Measurements from ENCODE around the gene CENPN. TPM values are rescaled to one million over a fixed set of nuclear protein-coding genes. Genes with fewer than 3 reads are reported as not detected.

The CENPN gene
- total and polyA plus RNA-seq, 2 of the 8 experiments (the other 6 are each of a cell fraction or from before 2014, with no cell fraction given) = 32.8 to 67.0 TPM

GRCh38 chr16:80991792-80992430 is 15.1 kb upstream of the CENPN start:
- no peak overlapping the region for H2BK20ac ChIP-seq (ENCODE audit: low read length)
- no peak overlapping the region for H2BK12ac ChIP-seq (ENCODE audit: low read depth, low read length)
- no peaks in the 10 kb centered on the region for H3K23me2 ChIP-seq (ENCODE audit: low read depth, low read length)
- H4K91ac ChIP-seq (replicated peaks; ENCODE audit: insufficient read length, low read length) = no peak overlapping the region
- H3K9me3 ChIP-seq (ENCODE audit: insufficient read depth in 2 of 2, low read depth in 1 of 2, low read length in 1 of 2) = no peaks in the 10 kb centered on the region
- H4K8ac ChIP-seq (ENCODE audit: extremely low read depth, insufficient read depth, low read length) = no peak overlapping the region
- no peak overlapping the region for H2AFZ ChIP-seq (ENCODE audit: low read length)
- FAIRE-seq = no peak
- CTCF ChIA-PET (ENCODE audit: partially characterized antibody) = interaction anchor here (1.2 to 10.6 kb wide), 5 partner anchors 11 to 67 kb away, joined by 3 to 83 read pairs (median 5); no protein-coding TSS in a partner anchor
- H3K4me2 ChIP-seq (ENCODE audit: insufficient read depth in 1 of 2, low read depth in 2 of 2, low read length in 2 of 2) = no peak overlapping the region
- H3K4me3 ChIP-seq (ENCODE audit: extremely low read depth in 1 of 4, insufficient read depth in 2 of 4, low read depth in 3 of 4, low read length in 4 of 4) = no peak overlapping the region
- H2BK5ac ChIP-seq (ENCODE audit: low read depth, low read length) = no peak overlapping the region
- no peak overlapping the region for H3K9ac ChIP-seq (replicated peaks in 1 of 4; ENCODE audit: extremely low read depth in 1 of 4, low read depth in 3 of 4, low read length in 3 of 4)
- H3K79me1 ChIP-seq (ENCODE audit: low read depth, low read length) = no peaks in the 10 kb centered on the region; the same call in 1 of the 2 replicates
- H3K36me3 ChIP-seq (ENCODE audit: control insufficient read depth in 2 of 4, insufficient read depth in 4 of 4, low read length in 3 of 4) = no peaks in the 10 kb centered on the region
- H2AK5ac ChIP-seq (ENCODE audit: low read depth, low read length) = no peak overlapping the region
- 58% methylated on average over 6 of the region's 6 CpGs; no CpG with 5 or more reads in 1 of the 2 experiments for WGBS, 2 experiments (ENCODE audit: extremely low coverage in 1 of 2, insufficient coverage in 1 of 2, insufficient read length in 1 of 2, insufficient replicate concordance in 2 of 2, low coverage in 1 of 2, low lambda C conversion rate in 2 of 2, missing lambda C conversion rate in 1 of 2)
- no peak overlapping the region for H3K14ac ChIP-seq (ENCODE audit: insufficient read length)
- H4K20me1 ChIP-seq (replicated peaks in 1 of 2; ENCODE audit: control insufficient read depth in 1 of 2, insufficient read depth in 2 of 2, low read length in 2 of 2) = peaks cover 10 to 12% of the 10 kb centered on the region in 2 experiments
- H2BK15ac ChIP-seq (ENCODE audit: low read length) = no peak overlapping the region
- peaks cover 0 to 9% (median 4%) of the 10 kb centered on the region in 4 experiments; a peak in 5 of 7 replicates for H3K4me1 ChIP-seq (replicated peaks in 1 of 4; ENCODE audit: control insufficient read depth in 3 of 4, insufficient read depth in 4 of 4, low read length in 3 of 4)
- DNase-seq (ENCODE audit: low read depth in 1 of 2, low spot score in 2 of 2) = no peak
- H3K18ac ChIP-seq (ENCODE audit: extremely low read depth, low read length) = no peak overlapping the region
- no peak for TF ChIP-seq EZH2 (IDR thresholded peaks at IDR 0.05; ENCODE audit: low read depth, low read length, severe bottlenecking)
- TF ChIP-seq CHD1 (IDR thresholded peaks at IDR 0.05; ENCODE audit: low read depth, low read length) = no peak
- no peak for TF ChIP-seq RFX5 (IDR thresholded peaks at IDR 0.05; ENCODE audit: borderline replicate concordance, low read depth, low read length)
- no peak for TF ChIP-seq KDM5A (IDR thresholded peaks at IDR 0.05; ENCODE audit: low read length)
- no peak for TF ChIP-seq ATF2 (IDR thresholded peaks at IDR 0.05; ENCODE audit: low read length)
- no peak for TF ChIP-seq E2F6 (IDR thresholded peaks at IDR 0.05)
- no peak for TF ChIP-seq POLR2AphosphoS5 (IDR thresholded peaks at IDR 0.05; ENCODE audit: low read depth, low read length)
- H3K27me3 ChIP-seq (replicated peaks in 1 of 4; ENCODE audit: control insufficient read depth in 3 of 4, extremely low read depth in 1 of 4, insufficient read depth in 3 of 4, low read length in 3 of 4) = no peaks in the 10 kb centered on the region; a peak in 2 of 7 replicates
- H3K79me2 ChIP-seq (ENCODE audit: control insufficient read depth in 1 of 2, insufficient read depth in 2 of 2, low read length in 2 of 2) = peaks cover 0 to 24% of the 10 kb centered on the region in 2 experiments; a peak in 2 of 4 replicates
- no peak overlapping the region for H3K23ac ChIP-seq (ENCODE audit: insufficient read length)
- H3K4ac ChIP-seq (replicated peaks; ENCODE audit: insufficient read length, low read depth, low read length) = no peak overlapping the region
- H4K5ac ChIP-seq (ENCODE audit: insufficient read length, low read depth, low read length) = no peak overlapping the region
- no peak overlapping the region for H3K27ac ChIP-seq (ENCODE audit: low read depth, low read length)
- H3K56ac ChIP-seq (replicated peaks; ENCODE audit: insufficient read length, low read depth, low read length) = no peak overlapping the region
- H2BK120ac ChIP-seq (replicated peaks; ENCODE audit: low read depth, low read length) = no peak overlapping the region
- POLR2A ChIA-PET (ENCODE audit: partially characterized antibody) = no interaction called here
